Small intestine (tissue), 7 donors: ENCODE data around the gene HOMER1. TPM values are rescaled to one million over a fixed set of nuclear protein-coding genes. Genes with fewer than 3 reads are reported as not detected.

ENCODE experiments used
- DNase-seq, 2 donors: peaks; one replicate each; pipeline versions ENCODE4 v3.0.0 to v3.0.0-alpha.2; 2013
- FAIRE-seq: peaks from 2 replicates; lab custom pipeline; 2012; peaks lifted over from hg19 to GRCh38; lab: Jason Lieb, UNC
- H3K27ac ChIP-seq, 3 donors: one replicate each; pipeline ENCODE4 v1.5.1; 2013; ENCODE audit warnings: low read length in 2 of 3, mild to moderate bottlenecking in 2 of 3, control low read depth in 1 of 3, inconsistent platforms in 1 of 3, low read depth in 1 of 3, moderate library complexity in 1 of 3
- H3K27me3 ChIP-seq, 3 donors: one replicate each; pipeline ENCODE4 v1.6.1; 2013; ENCODE audit warnings: low read length in 3 of 3, inconsistent platforms in 1 of 3; ENCODE audit not compliant: control insufficient read depth in 3 of 3, insufficient read depth in 3 of 3
- H3K36me3 ChIP-seq, 3 donors: one replicate each; pipeline ENCODE4 v1.6.1; 2013; ENCODE audit warnings: low read length in 3 of 3, inconsistent platforms in 1 of 3, low read depth in 1 of 3, mild to moderate bottlenecking in 1 of 3, moderate library complexity in 1 of 3; ENCODE audit not compliant: control insufficient read depth in 3 of 3, insufficient read depth in 2 of 3
- H3K4me1 ChIP-seq, 3 donors: one replicate each; pipeline ENCODE4 v1.6.1; 2013; ENCODE audit warnings: low read length in 2 of 3, inconsistent platforms in 1 of 3, low read depth in 1 of 3, mild to moderate bottlenecking in 1 of 3, moderate library complexity in 1 of 3; ENCODE audit not compliant: control insufficient read depth in 3 of 3, insufficient read depth in 2 of 3
- H3K4me3 ChIP-seq, 3 donors: one replicate each; pipeline ENCODE4 v1.5.1; 2013; ENCODE audit warnings: low read length in 3 of 3, control low read depth in 1 of 3, inconsistent platforms in 1 of 3, low read depth in 1 of 3, mild to moderate bottlenecking in 1 of 3, moderate library complexity in 1 of 3
- H3K9me3 ChIP-seq, 2 donors: one replicate each; pipeline ENCODE4 v1.6.1; 2013; ENCODE audit warnings: low read depth in 1 of 2, low read length in 1 of 2; ENCODE audit not compliant: control insufficient read depth in 2 of 2, insufficient read depth in 1 of 2
- WGBS, 3 donors: extraction: QIAGEN DNeasy Blood & Tissue Kit; methylation state at CpG; one replicate each; pipeline ENCODE4 v1.1.7; 2013; 5-methylcytosine and 5-hydroxymethylcytosine counted together
- polyA plus RNA-seq, 4 donors: library from polyadenylated mRNA; stranded (reverse) in 3 of 4; unstranded in 1 of 4; fragments of 200-250 nt in 3 of 4; fragments of 120-200 nt in 1 of 4; gene quantifications; one replicate each; pipeline versions ENCODE4 v1.2.1 to v1.2.3, GENCODE V29; 2013
- donor health status: healthy with polysubstance abuse.
- donor health status: control.
- donor health status: control.
- donor health status: Bipolar disorder and iron deficiency.
- donor health status: healthy.

HOMER1 gene
- polyA plus RNA-seq, 4 donors, result 0.27 to 2.6 (median 0.39) TPM; not detected in 1

GRCh38 chr5:79547982-79548381 is 34.0 kb upstream of the HOMER1 start:
- DNase-seq, result no peak
- H3K27ac ChIP-seq, result no peak overlapping the region
- H3K4me3 ChIP-seq, result no peak overlapping the region
- no peaks in the 10 kb centered on the region for H3K36me3 ChIP-seq
- 83 to 90% (median 89%) methylated on average over 1 of the region's 1 CpG for WGBS, 3 donors
- FAIRE-seq, result no peak
- peaks cover 0 to 4% of the 10 kb centered on the region in 2 donors for H3K9me3 ChIP-seq
- H3K4me1 ChIP-seq, result no peaks in the 10 kb centered on the region
- no peaks in the 10 kb centered on the region for H3K27me3 ChIP-seq

- no peak overlapping the region for H3K27ac ChIP-seq
- WGBS, 3 donors, result 66 to 83% (median 76%) methylated on average over 3 of the region's 3 CpGs
- H3K4me3 ChIP-seq, result no peak overlapping the region
- no peaks in the 10 kb centered on the region for H3K36me3 ChIP-seq
- H3K4me1 ChIP-seq, result no peaks in the 10 kb centered on the region
- FAIRE-seq, result no peak
- DNase-seq, result no peak
- no peaks in the 10 kb centered on the region for H3K27me3 ChIP-seq
- H3K9me3 ChIP-seq, result peaks cover 0 to 4% of the 10 kb centered on the region in 2 donors
These were observed 33.5 kb upstream of the HOMER1 start for GRCh38 chr5:79547429-79547822.

GRCh38 chr5:79546782-79547428 is 33.0 kb upstream of the HOMER1 start:
- H3K27ac ChIP-seq, result no peak overlapping the region
- DNase-seq (no peak), FAIRE-seq (no peak)
- H3K36me3 ChIP-seq, result no peaks in the 10 kb centered on the region
- no peak overlapping the region for H3K4me3 ChIP-seq
- H3K27me3 ChIP-seq, result no peaks in the 10 kb centered on the region
- WGBS, 3 donors, result 70 to 78% (median 72%) methylated on average over 7 of the region's 7 CpGs
- H3K9me3 ChIP-seq, result peaks cover 0 to 3% of the 10 kb centered on the region in 2 donors
- H3K4me1 ChIP-seq, result no peaks in the 10 kb centered on the region

GRCh38 chr5:79544131-79544530 is 30.2 kb upstream of the HOMER1 start:
- no peak for DNase-seq
- FAIRE-seq, result no peak
- Histone ChIP-seq H3K4me3 (no peak overlapping the region), H3K36me3 (no peaks in the 10 kb centered on the region), H3K27me3 (no peaks in the 10 kb centered on the region), H3K9me3 (no peaks in the 10 kb centered on the region), H3K4me1 (no peaks in the 10 kb centered on the region), H3K27ac (no peak overlapping the region)
- 72 to 91% (median 86%) methylated on average over 5 of the region's 5 CpGs for WGBS, 3 donors

- no peak for FAIRE-seq
These were observed 27.0 kb upstream of the HOMER1 start for GRCh38 chr5:79540939-79541338.

GRCh38 chr5:79536193-79536906 is 22.4 kb upstream of the HOMER1 start:
- 84 to 90% (median 85%) methylated on average over 3 of the region's 3 CpGs for WGBS, 3 donors
- no peak for DNase-seq
- Histone ChIP-seq H3K4me1 (no peaks in the 10 kb centered on the region), H3K9me3 (no peaks in the 10 kb centered on the region), H3K36me3 (no peaks in the 10 kb centered on the region), H3K27ac (no peak overlapping the region), H3K27me3 (no peaks in the 10 kb centered on the region), H3K4me3 (no peak overlapping the region)
- no peak for FAIRE-seq

More at GRCh38 chr5:79540939-79541338, 27.0 kb upstream of the HOMER1 start:
- Histone ChIP-seq H3K9me3 (no peaks in the 10 kb centered on the region), H3K36me3 (no peaks in the 10 kb centered on the region), H3K4me3 (no peak overlapping the region), H3K4me1 (no peaks in the 10 kb centered on the region), H3K27me3 (no peaks in the 10 kb centered on the region), H3K27ac (no peak overlapping the region)
- DNase-seq, result no peak
- WGBS, 3 donors, result 70 to 74% (median 70%) methylated on average over 6 of the region's 6 CpGs

DNA sequence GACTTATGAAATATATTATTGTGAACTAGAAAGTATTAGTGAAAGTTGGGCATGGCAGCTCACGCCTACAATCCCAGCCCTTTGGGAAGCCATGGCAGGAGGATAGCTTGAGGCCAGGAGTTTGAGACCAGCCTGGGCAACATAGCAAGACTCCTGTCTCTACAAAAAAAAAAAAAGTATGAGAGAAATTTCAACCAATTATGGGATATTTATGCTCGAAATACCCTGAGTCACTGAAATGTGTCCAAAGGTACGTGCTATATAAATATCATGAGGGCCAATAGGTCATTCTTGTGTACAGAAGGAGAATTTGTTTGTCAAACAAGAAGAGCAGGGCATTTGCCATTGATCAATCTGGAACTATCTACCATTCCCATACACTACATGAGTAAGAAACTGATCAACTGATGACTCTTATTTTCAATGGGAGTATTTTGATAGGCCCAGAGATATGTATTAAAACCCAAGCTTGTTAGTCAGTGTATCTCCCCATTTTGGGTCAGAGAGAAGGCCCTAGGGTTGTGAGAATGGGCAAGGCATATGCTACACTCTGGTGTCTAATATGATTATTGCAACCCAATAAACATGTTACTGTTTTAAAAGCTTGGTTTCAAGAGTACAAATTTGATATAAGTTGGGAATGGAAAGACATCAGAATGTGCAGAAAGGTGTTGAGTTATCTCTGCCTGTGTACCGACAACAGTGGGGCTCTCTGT is 21.7 kb upstream of the HOMER1 start:
- Histone ChIP-seq H3K4me1 (no peaks in the 10 kb centered on the region), H3K4me3 (no peak overlapping the region), H3K27ac (no peak overlapping the region), H3K36me3 (no peaks in the 10 kb centered on the region), H3K27me3 (no peaks in the 10 kb centered on the region), H3K9me3 (no peaks in the 10 kb centered on the region)
- 65 to 83% (median 72%) methylated on average over 4 of the region's 4 CpGs for WGBS, 3 donors
- no peak for FAIRE-seq
- no peak for DNase-seq

DNA sequence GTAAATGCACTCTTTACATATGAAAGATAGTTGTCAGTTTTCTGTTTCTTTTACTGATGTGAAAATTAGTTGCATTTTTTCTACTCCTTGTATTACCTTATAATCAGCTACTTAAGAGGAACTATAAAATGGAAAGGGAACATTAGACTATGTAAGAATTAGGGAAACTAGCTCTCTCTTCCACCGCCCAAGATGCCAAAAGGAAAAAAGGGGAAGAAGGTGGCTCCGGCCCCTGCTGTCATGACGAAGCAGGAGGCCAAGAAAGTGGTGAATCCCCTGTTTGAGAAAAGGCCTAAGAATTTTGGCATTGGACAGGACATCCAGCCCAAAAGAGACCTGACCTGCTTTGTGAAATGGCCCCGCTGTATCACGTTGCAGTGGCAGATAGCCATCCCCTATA is 15.2 kb upstream of the HOMER1 start:
- no peak for FAIRE-seq
- 82 to 90% (median 83%) methylated on average over 5 of the region's 5 CpGs for WGBS, 3 donors

More for the DNA sequence above, 15.2 kb upstream of the HOMER1 start:
- H3K27ac ChIP-seq, result no peak overlapping the region
- H3K9me3 ChIP-seq, result peaks cover 0 to 14% of the 10 kb centered on the region in 2 donors
- no peaks in the 10 kb centered on the region for H3K4me1 ChIP-seq
- no peaks in the 10 kb centered on the region for H3K27me3 ChIP-seq
- no peak overlapping the region for H3K4me3 ChIP-seq
- DNase-seq, result no peak
- no peaks in the 10 kb centered on the region for H3K36me3 ChIP-seq
